Fibroblast of gingiva (primary cell): ENCODE results near the gene HHIPL1.

Experiments
- DNase-seq: peaks from one replicate; pipeline ENCODE4 v3.0.0-alpha.2; 2011; ENCODE audit warnings: low read depth

Gene HHIPL1

GRCh38 chr14:99716091-99716849 lies 71.3 kb downstream of the HHIPL1 start:
- DNase-seq = no peak

DNA sequence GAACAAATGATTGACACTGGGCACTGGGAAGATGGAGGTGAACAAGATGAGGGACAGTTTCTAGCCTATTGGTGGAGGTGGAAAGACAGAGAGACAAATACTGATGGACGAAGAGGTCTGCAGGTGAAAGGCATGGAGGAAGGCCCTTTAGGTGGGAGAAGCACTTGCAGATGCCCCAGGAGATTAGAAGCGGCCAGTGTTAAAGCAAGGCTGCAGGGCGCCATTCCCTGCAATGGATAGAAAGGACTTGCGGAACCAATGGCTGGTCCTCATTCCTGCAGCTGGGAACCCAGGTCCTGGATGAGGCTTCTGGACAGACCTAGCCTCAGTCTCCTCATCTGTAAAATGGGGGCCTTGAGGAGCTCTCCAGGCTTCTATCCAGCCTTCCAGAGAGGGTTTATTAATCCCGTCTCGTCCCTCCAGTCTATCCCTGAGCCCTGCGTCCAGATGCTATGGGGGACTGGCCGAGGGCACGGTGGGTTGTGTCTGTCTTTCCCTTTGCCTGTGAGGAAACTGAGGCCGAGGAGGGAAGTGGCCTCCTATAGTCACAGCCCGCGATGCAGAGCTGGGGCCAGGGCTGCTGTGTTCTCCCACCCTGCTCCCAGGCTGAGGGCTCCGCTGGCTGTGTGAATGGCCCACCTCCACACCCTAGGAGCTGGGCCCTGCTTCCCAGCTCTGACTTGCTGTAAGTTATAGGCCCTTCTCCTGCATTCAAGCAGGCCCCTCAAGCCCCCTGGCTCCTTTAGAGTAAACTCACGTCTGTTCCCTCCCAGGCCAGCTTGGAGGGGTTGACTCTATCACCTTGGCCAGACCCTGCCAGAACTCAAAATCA lies 72.1 kb downstream of the HHIPL1 start:
- no peak for DNase-seq

DNA sequence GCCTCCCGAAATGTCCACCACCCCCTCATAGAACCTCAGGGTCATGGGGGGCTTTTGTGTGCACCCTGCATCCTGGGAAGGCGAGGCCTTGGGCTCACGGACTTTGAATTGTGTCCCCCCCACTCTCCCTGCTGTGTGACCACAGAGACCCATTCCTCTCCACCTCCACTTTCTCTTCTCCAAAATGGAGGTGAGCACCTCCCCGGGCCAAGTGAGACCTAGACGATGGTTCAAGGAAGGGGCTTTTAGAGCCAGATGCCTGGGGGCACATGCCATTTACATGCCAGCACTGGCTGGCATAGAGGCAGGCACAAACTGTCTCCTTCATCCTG lies 72.7 kb downstream of the HHIPL1 start:
- DNase-seq = no peak

GRCh38 chr14:99718031-99718810 lies 73.3 kb downstream of the HHIPL1 start:
- peak; percentile 35 for DNase-seq

DNA sequence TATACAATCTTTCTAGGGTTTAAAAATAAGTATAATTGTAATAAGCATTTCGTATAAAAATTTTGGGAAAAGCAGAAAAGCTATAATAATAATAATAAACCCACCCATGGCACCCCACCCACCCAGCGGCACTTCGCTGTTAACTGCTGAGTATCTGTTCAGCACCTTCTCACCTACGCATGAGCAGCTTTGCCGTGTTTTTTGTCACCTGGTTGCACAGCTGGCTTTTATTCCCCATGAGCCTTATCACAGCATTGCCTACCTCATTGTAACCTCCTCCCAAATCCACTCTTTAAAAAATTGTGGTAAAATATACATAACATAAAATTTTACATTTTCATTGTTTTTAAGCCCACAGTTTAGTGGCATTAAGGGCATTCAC lies 73.9 kb downstream of the HHIPL1 start:
- DNase-seq = no peak

- no peak for DNase-seq
Measured at GRCh38 chr14:99720941-99721791, 76.2 kb downstream of the HHIPL1 start.

DNA sequence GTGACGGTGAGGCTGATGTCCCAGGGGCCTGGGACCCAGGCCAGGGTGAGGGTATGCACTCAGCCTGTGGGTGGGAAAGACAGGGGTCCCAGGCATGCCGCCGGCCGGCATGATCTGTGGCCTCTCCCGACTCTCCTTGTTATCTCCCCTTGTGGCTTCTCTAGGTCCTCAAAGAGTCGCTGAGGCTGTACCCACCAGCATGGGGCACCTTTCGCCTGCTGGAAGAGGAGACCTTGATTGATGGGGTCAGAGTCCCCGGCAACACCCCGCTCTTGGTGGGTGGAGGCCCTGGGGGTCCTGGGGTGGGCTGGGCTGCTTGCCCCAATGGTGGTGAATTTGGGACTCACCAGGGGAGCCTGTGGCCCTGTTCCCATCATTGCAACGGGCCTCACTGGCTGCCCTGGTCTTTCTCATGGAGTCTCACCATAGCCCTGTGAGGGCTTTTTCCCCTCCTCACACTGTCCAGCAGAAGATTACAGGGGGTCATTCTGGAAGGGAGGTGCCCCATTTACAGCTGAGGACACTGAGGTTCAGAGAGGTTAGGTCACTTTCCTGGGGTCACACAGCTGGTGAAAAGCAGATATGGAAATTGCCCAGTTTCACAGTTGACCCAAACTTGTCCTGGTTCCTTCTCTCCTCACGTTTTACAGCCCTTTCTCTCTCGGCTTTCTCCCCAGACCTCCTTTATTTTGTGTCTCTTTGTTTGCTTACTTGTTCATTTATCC lies 77.0 kb downstream of the HHIPL1 start:
- no peak for DNase-seq

- DNase-seq = no peak
Measured at GRCh38 chr14:99722741-99723140, 77.8 kb downstream of the HHIPL1 start.

GRCh38 chr14:99724196-99724891 lies 79.4 kb downstream of the HHIPL1 start:
- no peak for DNase-seq

GRCh38 chr14:99724939-99725773 lies 80.2 kb downstream of the HHIPL1 start:
- DNase-seq = no peak

DNA sequence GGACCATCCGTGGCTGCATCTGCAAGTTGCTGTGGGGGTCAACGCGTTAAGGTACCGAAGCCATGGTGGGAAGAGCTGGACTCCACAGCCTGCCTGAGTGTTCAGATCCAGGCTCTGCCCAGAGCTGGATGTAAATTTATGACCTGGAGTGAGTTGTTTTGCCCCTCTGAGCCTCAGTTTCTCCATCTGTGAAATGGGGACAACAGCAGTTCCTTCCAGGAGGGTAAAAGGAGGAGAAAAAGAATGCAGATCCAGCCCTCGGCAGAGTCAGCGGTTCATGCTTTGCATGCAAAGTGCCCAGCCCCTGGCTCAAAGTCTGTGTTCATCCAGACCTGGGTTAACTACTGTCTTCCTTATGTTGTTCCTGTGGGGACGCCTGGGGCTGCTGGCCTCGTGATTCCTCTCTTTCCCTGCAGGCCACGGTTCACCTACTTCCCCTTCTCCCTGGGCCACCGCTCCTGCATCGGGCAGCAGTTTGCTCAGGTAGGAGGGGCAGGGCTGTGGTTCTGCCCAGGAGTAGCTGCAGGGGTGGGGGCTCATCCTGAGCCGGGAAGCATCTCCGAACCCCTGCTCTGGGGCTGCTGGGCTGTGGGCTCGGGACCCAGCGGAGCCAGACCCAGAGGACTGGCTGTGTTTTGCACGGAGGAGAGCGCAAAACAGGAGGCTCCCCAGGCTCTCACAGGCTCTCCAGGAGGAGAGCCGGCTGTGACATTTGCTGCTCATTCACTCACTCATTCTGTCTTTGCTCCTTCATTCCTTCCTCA lies 81.0 kb downstream of the HHIPL1 start:
- DNase-seq = no peak

DNA sequence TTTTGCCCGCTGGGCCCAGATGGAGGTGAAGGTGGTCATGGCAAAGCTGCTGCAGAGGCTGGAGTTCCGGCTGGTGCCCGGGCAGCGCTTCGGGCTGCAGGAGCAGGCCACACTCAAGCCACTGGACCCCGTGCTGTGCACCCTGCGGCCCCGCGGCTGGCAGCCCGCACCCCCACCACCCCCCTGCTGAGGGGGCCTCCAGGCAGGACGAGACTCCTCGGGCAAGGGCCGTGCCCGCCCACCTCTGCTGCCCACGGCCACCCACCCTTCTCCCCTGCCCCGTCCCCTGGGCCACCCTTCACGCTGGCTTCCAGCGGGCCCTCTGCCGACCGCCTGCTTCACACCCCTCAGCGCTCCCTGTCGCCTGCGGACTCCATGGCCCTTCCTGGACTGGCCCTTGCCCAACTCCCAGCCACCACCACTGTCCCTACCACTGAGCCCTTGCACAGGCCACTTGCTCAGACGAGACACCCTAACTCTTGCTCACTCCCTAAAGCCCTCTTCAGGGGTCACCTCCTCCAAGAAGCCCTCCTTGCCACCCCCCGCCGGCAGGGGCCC lies 81.7 kb downstream of the HHIPL1 start:
- no peak for DNase-seq

DNA sequence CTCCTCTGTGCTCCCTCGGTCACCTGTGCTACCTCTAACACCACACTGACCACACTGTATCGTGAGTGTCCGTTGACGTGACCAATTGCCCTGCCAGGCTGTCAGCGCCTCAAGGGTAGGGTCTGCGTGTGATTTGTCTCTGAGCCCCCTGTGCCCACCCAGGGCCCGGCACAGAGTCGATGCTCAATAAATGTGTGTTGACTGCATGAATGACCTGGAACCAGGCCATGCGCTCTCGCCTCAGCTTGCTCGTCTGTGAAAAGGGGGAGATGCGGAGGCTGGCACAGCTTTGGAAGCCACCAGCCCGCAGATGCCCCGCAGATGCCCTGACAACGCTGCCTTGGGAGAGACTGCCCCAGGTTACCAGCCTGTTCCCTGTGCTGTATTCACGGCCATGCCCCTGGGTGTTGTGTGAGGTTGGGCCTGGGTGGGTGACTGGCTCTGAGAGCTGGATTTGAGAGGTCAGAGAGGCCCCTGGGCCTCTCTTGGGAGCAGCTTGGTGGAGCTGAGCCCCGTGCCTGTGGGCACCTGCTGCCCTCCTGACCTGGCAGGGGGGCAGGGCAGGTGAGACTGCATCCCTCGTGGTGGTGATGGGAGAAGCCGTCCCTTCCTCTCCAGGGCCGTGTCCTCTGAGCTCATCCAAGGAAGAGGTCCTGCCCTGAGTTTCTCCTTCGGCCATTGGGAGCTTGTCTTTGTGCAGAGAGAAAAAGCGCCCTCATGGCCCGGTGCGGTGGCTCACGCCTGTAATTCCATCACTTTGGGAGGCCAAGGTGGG lies 82.4 kb downstream of the HHIPL1 start:
- DNase-seq = no peak

DNA sequence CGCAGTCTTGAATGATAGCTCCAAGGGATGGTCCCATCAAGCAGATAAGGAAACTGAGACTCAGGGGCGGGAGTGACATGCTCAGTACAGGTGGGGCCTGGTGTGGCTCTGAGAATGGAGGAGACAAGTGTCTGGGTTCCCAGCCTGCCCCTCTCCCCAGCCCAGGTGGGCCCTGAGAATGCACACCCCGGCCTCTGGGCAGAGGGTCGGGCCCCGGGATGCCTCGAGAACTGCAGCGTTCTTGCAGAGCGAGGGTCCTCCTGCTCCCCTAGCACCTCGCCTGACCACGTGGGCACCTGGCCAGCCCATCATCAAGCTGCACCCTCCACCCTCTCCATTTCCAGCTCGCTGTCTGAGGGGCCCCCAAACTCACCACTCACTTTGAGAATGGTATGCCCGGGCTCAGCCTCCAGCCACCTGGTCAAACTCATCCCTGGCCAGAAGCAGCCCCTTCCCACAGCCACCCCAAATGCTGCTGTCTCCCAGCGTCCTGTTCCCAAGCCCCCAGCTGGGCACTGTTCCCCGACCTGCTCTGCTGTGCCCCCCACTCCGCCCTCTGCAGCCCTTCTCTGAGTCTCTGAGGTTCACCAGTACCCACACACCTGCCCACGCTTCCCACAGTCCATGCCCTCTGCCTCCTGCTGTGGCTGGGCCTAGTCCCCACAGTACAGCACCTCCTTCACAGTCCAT lies 83.4 kb downstream of the HHIPL1 start:
- DNase-seq = no peak

DNA sequence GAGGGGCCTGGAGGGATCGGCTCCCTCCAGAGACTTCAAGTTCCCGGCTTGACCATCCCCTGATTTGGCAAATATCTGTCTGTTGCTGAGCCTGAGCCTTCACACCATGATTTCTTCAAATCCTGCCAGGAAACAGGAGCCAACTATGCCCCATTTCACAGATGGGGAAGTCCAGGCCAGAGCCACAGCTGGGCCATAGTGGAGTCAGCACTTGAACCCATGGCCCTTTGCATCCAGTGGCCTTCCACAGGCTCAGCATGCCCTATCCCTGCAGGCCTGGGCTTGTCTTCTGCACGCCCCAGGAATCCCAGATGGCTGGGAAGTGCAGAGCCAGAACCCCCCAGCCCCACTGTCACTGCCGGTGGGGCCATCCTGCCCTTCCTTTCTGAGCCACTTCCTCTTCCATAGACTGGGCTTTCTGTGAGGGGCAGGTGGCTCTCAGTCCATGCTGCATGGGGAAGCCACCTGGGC lies 84.1 kb downstream of the HHIPL1 start:
- DNase-seq = no peak
